GM06990 (cell line): ENCODE data around the gene SPATA31E1.

Experiments
- DNase-seq: peaks from one replicate; pipeline ENCODE4 v3.0.0-alpha.2; 2011; ENCODE audit not compliant: insufficient read length; ENCODE audit errors: extremely low read depth
- H3K27me3 ChIP-seq: replicated peaks from 2 replicates; pipeline ENCODE4 v1.6.0; 2011; ENCODE audit warnings: low read length; ENCODE audit not compliant: control insufficient read depth, insufficient read depth
- H3K36me3 ChIP-seq: 2 replicates; pipeline ENCODE4 v1.5.1; 2011; ENCODE audit warnings: low read length; ENCODE audit not compliant: control insufficient read depth, insufficient read depth
- H3K4me3 ChIP-seq: replicated peaks from 2 replicates; pipeline ENCODE4 v1.5.1; 2011; ENCODE audit warnings: low read depth, mild to moderate bottlenecking, control low read depth, low read length
- TF ChIP-seq, protein P1 (sequence below): IDR thresholded peaks from 2 replicates; pipeline ENCODE4 v1.5.1; 2011; ENCODE audit warnings: low read length, control low read depth, mild to moderate bottlenecking, inconsistent platforms; ENCODE audit not compliant: insufficient read depth, poor library complexity, severe bottlenecking

Gene SPATA31E1

DNA sequence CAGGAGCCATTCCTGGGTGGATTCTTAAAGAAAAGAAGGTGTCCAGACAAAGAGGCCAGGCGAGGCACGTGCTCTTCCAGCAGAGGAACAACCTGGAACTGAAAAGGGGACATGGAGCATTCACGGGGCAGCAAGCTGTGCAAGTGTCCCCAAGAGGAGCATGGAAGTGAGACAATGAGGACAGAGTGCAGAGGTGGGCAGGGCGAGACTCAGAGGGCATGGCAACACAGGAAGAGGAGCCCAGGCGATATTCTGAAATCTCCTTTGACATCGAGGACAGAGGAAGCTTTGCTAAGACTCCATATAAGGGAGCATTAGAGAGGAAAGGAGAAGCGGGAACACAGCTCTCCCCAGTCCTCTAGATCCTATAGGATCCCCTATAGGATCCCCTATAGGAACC, 29.4 kb upstream of the SPATA31E1 start:
- Histone ChIP-seq H3K36me3 (no peaks in the 10 kb centered on the region), H3K27me3 (no peaks in the 10 kb centered on the region; the same call in none of the 2 replicates), H3K4me3 (no peak overlapping the region)
- TF ChIP-seq, protein P1, sequence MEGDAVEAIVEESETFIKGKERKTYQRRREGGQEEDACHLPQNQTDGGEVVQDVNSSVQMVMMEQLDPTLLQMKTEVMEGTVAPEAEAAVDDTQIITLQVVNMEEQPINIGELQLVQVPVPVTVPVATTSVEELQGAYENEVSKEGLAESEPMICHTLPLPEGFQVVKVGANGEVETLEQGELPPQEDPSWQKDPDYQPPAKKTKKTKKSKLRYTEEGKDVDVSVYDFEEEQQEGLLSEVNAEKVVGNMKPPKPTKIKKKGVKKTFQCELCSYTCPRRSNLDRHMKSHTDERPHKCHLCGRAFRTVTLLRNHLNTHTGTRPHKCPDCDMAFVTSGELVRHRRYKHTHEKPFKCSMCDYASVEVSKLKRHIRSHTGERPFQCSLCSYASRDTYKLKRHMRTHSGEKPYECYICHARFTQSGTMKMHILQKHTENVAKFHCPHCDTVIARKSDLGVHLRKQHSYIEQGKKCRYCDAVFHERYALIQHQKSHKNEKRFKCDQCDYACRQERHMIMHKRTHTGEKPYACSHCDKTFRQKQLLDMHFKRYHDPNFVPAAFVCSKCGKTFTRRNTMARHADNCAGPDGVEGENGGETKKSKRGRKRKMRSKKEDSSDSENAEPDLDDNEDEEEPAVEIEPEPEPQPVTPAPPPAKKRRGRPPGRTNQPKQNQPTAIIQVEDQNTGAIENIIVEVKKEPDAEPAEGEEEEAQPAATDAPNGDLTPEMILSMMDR, result no peak
- no peak for DNase-seq

DNA sequence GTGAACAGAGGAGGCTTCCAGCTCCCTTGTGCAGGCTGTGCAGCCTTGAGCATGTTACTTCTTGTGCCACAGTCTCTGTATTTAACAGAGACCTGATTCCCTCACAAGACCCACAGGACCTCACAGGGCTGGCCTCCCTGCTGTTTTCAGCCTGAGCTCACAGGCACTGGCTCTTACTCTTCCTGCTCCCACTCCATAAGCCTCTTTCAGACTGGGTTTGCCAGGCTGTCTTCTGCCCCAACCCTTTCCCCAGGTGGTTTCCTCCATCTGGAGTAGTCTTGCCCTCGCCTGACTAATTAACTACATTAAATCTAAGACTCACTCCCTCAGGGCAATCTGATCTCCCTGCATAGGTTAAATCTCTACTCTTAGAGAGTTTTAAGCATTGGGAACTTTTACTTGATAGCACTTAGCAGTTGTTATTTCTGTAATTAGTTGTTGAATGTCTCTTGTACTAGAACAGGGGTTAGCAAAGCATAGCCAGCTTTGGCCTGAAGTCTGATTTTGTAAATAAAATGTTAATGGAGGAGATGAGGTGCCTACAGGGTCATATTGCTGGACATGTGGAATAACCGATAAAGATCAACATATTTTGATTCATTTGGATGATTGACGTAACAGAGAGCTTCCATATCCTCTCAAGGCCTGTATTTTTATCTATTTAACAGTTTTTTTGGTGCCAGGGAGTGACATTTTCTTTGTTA, 28.6 kb upstream of the SPATA31E1 start:
- no peak for DNase-seq
- Histone ChIP-seq H3K4me3 (no peak overlapping the region), H3K36me3 (no peaks in the 10 kb centered on the region), H3K27me3 (no peaks in the 10 kb centered on the region; the same call in none of the 2 replicates)
- TF ChIP-seq, protein P1, result no peak

DNA sequence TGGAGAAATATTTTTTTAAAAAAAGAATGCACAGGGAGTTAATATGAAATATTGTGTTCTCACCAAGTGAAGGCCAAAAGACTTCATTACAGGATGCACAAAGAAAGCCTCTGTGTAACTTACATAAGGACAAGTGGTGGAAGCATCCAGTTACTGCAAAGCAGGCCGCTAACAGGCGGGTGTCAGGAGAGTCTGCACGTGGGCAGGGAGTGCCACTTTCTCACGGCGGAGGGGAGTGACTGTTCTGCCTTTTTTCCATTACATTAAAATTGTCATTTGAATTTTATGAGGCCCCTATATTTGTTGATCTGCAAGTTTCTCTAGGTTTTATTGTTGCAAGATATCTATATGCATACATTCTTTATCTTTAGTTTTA, 28.1 kb upstream of the SPATA31E1 start:
- no peaks in the 10 kb centered on the region; the same call in none of the 2 replicates for H3K27me3 ChIP-seq
- TF ChIP-seq, protein P1, result no peak

DNA sequence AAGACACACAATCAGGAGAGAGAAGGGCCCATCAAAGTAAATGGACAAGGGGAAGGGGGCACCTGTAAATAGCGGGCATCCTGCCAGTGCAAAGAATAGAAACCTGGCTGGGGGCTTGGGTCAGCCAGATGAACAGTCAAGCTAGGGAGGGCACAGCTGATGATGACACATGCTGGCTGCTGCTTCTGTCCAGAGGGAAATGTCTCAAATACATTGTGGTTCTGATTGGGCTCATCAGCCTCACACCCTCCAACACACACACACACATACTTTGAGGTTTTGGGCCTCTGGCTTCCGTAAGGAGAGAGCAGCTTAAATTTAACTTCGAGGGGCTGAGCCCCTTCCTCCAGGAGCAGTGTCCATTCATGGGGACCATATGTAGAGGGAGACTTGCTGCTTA, 27.6 kb upstream of the SPATA31E1 start:
- no peak overlapping the region for H3K4me3 ChIP-seq
- DNase-seq, result no peak
- TF ChIP-seq, protein P1, result no peak

More for the DNA sequence above, 28.1 kb upstream of the SPATA31E1 start:
- no peak for DNase-seq
- Histone ChIP-seq H3K4me3 (no peak overlapping the region), H3K36me3 (no peaks in the 10 kb centered on the region)

DNA sequence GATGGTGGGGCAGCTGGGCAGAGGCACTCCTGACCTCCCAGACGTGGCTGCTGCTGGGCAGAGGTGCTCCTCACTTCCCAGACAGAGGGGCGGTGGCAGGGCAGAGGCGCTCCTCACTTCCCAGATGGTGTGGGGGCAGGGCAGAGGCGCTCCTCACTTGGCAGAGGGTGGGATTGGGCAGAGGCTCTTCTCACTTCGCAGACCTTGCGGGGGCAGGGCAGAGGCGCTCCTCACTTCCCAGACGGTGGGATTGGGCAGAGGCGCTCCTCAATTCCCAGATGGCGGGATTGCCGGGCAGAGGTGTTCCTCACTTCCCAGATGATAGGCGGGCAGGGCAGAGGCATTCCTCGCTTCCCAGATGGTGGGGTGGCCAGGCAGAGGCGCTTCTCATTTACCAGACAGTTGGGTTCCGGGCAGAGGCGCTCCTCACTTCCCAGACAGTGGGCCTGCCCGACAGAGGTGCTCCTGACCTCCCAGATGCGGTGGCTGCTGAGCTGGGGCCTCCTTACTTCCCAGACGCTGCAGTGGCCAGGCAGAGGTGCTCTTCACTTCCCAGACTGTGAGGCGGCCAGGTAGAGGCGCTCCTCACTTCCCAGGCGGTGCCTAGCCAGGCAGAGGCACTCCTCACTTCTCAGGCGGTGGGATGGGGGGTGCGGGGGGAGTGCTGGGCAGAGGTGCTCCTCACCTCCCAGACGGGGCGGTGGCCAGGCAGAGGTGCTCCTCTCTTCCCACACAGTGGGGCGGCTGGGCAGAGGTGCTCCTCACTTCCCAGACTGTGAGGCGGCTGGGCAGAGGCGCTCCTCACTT, 25.3 kb upstream of the SPATA31E1 start:
- no peak for DNase-seq
- TF ChIP-seq, protein P1, result no peak
- H3K4me3 ChIP-seq, result no peak overlapping the region
- H3K27me3 ChIP-seq, result no peaks in the 10 kb centered on the region; the same call in none of the 2 replicates
- no peaks in the 10 kb centered on the region for H3K36me3 ChIP-seq

More for the DNA sequence above, 27.6 kb upstream of the SPATA31E1 start:
- Histone ChIP-seq H3K36me3 (no peaks in the 10 kb centered on the region), H3K27me3 (no peaks in the 10 kb centered on the region; the same call in none of the 2 replicates)
